NCI-H345 treated with DMSO at 0.1 percent for 48 hours (cell line): ENCODE measurements around the gene INAFM1.
"Not testable (repeated sequence)": the region's sequence is repeated elsewhere in the genome, so short reads cannot be mapped to it uniquely, and the experiment has no call there.

Source experiments
- DNase-seq: peaks from one replicate; lab custom pipeline; 2025; ENCODE audit not compliant: unreplicated experiment; lab: John Stamatoyannopoulos, UW

INAFM1 gene

DNA sequence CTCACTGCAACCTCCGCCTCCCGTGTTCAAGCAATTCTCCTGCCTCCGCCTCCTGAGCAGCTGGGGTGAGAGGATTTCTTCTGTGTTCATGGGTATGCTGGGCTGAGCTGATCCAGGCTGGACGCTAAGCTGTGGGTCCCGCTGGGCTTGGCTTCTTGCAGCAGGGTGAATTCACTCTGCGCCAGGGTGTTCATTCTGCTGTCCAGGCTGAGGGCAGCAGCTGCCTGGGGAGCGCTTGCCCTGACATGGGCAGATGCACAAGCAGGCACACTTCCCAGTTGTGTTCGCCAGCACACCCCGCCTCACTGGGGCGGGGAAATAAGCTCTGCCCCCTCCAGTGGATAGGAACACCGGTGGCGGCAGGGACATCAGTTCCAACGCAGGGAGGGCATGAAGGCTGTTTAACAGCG is 7.3 kb upstream of the INAFM1 start:
- DNase-seq, result no peak

DNA sequence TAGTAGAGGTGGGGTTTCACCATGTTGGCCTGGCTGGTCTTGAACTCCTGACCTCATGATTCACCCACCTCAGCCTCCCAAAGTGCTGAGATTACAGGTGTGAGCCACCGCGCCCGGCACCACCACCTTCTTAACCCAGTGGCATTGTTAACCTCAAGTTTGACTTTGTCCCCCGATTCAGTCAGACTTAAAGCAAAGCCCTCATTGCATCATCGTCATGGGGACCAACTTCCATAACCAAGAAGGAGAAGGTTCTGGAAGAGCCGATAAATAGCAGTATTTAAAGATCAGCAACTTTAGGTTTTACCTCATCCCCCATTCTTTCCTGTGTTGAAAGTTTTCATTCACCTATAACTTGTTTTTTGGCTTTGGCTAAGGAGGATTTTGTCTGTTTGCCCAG is 6.7 kb upstream of the INAFM1 start:
- DNase-seq, result no peak

DNA sequence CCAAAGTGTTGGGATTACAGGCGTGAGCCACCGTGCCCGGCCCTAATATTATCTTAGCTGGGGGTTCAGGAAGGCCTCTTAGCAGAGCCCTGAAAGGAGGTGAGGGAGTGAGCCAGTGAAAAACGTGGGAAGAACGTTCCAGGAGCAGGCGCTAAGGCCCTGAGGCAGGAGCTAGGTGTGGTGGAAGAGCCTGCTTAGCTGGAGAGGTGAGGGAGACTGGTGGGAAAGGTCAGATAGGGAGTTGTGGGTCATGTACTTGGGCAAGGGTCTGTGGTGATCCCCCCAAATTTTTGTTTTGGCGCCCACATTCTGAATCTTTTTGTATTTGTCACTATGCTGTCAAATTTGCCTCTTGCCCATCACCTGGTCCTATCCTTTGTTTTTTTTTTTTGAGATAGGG is 5.1 kb upstream of the INAFM1 start:
- DNase-seq, result no peak

DNA sequence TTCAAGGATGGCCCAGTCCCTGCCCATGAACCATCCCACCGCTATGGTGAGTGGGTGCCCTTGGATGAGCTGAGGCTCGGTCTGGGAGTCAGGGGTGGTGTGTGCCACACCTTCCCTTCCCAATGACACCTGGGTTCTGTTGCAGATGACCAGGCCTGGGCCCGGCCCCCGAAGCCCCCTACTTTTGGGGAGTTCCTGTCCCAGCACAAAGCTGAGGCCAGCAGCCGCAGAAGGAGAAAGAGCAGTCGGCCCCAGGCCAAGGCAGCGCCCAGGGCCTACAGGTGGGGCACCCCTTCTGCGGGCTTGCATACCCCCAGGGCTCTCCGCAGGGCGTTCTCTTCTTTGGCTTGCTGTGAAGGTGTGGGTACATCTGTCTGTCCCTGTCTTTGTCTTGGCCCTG is 4.3 kb upstream of the INAFM1 start:
- no peak for DNase-seq

DNA sequence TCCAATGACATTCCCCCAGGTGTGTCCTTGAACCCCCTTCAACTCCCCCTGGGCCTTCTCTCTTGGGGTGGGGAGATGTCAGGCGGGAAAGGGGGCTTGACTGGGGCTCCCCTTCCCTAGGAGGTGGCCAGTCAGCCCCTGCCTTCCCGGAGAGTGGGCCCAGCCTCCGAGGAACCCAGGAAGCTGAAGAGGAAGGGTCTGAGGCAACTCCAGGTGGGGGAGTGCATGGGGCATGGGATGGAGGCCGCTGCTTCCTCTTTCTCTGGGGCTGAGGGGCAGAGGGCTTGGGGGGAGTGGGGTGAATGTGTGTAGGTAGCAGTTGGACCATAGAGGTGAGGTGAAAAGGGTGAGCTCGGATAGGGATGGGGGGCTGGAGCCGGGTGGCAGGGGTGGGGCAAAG is 2.7 kb upstream of the INAFM1 start:
- no peak for DNase-seq

DNA sequence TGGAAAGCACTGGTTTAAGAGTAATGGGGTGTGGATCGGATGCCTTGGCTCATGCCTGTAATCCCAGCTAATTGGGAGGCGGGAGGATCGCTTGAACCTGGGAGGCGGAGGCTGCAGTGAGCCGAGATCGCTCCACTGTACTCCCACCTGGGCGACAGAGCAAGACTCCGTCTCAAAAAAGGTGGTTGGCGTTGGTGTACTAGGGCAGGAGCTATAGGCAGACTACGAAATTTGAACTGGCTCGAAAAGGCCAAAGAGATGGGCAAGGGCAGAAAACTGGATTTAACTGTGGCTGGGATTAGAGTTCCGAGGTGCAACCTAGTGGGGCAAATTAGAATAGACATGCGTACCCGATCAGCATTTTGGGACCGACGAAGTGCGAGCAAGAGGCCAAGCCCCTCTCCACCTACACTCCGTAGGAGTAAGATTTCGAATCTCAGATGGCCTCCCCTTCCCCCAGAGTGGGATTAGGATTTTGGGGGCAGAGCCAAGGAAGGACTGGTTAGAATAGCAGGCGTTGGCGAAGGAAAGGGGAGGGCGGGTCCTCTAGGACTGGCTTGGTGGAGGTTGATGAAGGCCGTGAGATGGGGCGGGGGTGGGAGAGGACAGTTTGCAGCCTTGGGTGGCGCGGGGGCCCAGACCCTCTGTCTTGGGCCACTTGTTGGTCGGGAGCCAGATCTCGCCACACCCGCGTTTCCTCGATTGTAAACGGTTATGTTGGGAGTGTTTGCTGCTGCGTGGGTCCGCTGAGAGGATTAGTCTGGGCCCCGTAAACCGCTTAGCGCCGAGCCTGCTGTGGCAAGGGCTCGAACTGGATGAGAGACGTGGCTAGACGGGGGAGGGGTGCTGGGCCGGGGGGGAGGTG is 2.0 kb upstream of the INAFM1 start:
- no peak for DNase-seq

DNA sequence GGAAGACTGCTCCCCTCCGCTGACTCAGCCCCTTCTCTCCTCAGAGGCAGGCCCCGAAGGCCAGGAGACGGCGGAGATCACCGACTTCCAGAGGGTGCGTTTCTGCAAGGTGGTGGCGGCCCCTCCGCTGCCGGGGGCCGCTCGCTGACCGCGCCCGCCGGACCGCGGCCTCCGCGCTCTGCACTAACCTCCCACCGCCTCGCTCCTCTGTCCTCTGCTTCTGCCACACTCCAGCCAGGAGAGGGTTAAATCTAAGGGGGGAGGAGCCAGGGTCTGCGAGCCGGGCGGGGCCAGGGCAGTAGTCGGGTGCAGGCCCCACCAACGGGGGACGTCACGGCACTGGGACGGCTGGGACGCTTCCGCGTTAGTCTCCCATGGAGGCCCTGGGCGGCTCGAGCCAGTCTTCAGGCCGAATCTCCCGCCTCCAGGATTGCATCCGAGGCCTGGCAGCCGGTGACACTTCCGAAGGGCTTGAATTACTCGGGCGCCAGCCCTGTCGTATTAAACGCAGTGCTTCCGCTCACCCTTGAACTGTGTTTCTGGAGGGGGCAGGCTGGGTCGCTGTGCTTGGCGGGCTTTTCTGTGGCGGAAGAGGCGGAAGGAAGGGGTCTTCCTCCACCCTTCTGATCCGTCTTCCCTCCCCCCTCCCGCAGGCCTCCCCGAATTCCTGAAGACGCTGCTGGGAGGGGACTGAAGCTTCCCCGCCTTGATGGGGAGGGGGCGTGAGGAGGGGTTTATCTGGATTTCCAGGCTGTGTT is 1.2 kb upstream of the INAFM1 start:
- peak; percentile 61 for DNase-seq

DNA sequence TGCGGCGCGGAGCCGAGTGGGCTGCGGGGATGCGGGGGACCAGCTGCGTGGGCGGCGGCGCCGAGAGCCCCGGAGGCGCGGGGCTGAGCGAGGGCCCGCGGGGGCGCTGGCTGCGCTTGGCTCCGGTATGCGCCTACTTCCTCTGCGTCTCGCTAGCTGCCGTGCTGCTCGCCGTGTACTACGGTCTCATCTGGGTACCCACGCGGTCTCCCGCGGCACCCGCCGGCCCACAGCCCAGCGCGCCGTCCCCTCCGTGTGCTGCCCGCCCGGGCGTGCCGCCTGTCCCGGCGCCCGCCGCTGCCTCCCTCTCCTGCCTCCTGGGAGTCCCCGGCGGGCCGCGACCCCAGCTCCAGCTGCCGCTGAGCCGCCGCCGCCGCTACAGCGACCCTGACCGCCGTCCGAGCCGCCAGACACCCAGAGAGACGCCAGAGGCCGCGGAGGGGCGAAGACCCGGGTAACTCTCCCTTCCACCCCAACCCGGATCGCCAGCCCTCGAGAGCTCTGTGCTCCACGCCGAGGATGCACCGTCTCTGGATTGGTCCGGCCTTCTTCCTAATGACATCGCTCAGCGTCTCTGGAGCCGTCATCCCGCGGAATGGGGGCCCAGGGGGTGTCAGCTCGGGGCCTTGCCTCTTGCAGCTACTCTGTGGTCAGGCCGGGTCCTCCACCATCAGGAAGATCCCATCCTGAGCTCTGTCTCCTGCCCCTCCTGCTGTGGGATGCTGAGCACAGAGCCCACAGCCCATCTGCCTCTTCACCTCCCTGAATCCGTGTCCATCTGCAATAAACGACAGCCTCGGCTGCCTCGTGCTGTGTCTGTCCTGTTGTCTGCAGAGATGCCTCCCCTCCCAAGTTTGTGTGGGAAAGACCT is 441 bp downstream of the INAFM1 start:
- DNase-seq, result peak; percentile 11

DNA sequence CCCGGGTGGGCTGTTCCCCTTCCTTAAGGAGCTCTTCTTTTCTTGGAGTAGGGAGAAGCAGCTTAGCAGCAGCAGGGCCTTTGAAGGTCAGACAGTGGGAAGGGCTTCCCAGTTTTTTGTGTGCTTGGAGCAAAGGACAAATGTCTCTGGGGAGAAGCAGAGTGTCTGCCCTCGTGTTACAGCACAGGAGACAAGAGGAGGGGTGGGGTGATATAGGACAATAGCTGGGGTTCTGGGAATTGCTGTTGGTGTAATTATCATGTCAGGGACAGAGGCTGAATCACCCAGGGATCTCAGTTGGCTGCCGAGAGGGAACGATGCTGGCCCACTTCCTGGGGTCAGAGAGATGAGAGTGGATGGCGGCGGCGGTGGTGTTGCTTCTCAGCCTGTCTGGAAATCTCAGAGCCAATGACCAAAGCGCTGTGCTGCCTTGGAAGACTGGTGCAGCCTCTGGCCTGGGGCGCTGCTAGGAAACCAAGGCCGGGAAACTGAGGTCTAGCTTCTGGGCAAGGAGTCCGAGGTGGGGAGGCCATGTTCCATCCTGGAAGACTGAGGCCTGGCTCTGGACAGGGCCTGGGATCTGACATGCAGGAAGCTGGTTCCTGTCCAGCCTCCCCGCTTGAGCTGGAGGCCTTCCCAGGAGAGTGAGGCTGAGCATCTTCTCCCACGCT is 1.2 kb downstream of the INAFM1 start:
- DNase-seq, result no peak

DNA sequence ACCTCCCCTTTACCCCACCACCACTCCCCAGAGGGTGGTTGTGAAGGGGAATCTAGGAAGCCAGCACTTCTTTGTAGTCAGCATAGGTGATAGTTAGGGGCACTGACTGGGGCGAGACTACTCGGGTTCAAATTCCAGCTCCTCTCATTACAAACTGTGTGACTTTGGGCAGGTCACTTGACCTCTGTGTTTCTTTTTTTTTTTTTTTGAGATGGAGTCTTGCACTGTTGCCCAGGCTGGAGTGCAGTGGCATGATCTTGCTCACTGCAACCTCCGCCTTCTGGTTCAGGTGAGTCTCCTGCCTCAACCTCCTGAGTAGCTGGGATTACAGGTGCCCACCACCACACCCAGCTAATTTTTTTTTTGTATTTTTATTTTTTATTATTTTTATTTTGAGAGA is 1.8 kb downstream of the INAFM1 start:
- DNase-seq, result not testable (repeated sequence)

DNA sequence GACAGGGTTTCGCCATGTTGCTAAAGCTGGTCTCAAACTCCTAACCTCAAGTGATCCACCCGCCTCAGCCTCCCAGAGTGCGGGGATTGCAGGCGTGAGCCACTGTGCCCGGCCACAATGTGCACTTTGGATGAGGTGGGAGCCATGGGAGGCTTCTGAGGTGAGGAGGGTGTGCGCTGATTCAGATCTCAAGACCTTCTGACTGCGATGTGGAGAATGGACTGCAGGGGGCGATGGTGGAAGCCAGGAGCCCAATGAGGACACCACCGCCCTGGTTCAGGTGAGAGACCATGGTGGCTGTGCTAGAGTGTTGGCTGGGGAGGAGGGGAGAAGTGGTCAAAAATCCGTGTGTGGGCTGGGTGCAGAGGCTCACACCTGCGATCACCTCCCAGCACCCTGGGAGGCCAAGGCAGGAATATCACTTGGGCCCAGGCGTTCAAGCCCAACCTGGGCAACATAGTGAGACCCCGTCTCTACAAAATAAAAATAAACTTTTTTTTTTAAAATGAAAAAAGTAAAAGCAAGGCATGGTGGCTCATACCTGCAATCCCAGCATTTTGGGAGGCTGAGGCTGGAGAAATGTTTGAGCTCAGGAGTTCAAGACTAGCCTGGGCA is 5.6 kb downstream of the INAFM1 start:
- DNase-seq, result no peak

DNA sequence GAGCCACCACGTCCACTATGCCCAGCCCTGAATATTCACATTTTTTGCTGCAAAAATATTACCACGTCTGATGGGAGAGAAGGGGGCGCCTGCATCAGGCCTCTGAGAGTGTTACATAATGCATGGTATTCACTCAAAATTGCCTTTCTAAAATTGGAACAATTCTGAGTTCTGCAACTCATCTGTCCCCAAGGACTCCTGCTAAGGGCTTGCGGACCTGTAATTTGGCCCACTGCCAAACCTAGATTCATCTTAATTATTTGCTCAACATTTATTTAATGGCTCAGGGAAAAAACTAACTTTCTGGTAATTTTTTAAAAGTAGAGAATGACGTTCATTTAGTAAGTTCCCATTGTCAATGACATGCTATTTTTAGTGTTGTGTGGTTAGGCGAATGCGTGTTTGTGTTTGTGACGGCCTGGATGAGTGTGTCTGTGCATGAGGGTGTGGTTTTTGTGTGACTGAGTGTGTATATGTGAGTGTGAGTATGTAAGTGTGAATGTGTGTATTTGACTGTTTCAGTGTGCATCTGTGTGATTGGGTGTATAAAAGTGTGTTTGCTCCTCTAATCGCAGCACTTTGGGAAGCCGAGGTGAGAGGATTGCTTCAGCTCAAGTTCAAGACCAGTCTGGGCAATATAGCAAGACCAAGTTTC is 8.8 kb downstream of the INAFM1 start:
- no peak for DNase-seq

DNA sequence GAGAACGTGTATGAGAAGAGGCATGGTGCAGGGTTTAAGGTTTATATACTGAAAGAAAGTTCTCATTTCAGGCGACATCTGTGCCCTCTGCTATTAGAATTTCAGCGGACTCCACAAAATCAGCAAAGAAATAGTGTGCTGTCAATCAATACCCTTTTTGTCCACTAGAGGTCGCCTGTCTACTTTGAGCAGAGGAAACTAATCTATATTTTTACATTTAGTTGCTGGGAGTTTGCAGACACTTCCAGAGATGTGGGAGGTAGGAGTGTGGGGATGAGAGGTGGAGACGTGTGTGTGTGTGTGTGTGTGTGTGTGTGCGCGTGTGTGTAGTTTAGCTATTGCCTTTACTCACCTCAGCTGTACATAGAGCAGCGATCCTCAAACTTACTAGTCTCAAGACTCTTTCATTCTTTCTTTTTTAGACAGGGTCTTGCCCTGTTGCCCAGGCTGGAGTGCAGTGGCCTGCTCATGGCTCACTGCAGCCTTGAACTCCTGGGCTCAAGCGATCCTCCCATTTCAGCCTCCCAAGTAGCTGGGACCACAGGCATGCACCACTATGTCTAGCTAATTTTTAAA is 9.7 kb downstream of the INAFM1 start:
- DNase-seq, result peak; percentile 32

DNA sequence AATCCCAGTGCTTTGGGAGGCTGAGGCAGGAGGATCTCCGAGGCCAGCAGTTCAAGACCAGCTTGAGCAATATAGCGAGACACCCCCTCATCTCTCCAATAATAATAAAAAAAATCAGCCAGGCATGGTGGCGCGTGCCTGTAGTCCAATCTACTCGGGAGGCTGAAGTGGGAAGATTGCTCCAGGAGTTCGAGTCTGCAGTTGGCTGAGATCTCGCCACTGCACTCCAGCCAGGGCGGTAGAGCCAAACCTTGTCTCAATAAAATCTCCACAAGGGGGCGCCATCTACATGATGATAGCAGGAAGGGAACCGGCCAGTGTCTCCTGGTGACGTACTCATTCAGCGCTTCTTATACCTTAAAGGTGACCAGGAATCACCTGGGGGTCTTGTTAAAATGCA is 21.4 kb downstream of the INAFM1 start:
- DNase-seq, result peak; percentile 58

DNA sequence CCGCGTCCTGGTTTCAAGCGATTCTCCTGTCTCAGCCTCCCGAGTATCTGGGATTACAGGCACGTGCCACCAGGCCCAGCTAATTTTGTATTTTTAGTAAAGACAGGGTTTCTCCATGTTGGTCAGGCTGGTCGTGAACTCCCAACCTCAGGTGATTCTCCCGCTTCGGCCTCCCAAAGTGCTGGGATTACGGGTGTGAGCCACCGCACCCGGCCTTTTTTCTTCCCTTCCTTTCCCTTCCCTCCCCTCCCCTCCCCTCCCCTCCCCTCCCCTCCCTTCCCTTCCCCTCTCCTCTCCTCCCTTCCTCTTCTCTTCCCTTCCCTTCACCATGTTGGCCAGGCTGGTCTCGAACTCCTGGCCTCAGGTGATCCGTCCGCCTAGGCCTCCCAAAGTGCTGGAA is 26.2 kb downstream of the INAFM1 start:
- DNase-seq, result not testable (repeated sequence)

DNA sequence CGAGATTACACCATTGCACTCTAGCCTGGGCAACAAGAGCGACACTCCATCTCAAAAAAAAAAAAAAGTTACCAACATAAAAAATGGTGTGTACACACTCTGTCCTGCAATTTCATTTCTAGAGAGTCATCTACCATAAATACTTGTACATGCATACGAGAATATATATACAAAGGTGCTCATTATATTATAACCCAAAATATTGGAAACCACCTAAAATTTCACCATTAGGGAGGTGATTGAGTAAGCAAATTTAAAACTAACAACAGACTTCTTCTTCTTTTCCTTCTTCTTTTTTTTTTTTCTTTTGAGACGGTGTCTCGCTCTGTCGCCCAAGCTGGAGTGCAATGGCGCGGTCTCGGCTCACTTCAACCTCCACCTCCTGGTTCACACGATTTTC is 27.6 kb downstream of the INAFM1 start:
- no peak for DNase-seq

DNA sequence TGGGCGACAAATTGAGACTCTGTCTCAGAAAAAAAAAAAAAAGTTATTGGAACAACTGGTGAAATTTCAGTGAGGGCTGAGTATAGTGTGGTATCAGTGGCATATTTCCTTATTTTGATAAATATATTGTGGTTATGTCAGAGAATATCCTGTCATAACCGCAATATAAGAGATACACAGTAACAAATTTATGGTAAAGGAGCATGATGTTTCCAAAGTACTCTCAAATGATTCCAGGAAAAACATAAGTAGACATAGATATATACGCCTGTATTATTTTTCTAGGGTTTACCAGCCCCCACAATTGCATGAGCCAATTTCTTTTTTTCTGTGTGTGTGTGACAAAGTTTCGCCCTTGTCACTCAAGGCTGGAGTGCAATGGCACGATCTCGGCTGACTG is 29.3 kb downstream of the INAFM1 start:
- DNase-seq, result no peak

DNA sequence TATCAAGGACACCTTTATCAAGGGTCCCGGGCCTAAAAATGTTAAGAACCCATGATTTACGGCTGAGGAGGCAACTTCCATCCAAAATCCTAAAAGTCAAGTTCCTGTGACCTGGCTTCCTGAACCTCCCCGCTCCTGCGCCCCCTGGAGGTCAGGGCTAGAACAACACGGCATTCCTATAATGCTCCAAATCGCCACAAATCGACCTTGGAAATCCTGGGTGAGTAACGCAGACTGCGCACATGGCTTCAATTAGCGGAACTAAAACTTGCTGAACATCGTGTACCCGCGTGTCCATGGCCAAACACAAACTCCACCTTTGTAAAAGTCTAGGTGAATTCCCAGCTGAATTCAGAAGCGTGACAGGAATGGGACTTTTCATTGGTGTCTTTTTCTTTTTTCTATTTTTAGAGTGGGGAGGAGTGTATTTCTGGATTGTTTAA is 30.6 kb downstream of the INAFM1 start:
- peak; percentile 7 for DNase-seq

DNA sequence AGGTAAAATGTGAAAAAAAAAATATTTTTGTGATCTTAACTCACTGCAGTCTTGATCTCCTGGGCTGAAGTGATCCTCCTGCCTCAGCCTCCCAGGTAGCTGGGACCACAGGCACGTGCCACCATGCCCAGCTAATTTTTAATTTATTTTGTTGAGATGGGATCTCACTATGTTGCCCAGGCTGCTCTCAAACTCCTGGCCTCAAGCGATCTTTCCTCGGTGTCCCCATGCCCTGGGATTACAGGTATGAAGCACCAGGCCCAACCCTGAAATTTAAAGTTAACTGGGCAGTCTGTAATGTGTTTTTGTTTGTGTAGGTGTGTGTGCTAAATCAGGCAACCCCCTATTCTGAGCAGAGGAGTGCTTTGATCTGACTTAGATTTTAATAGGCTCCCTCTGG is 31.6 kb downstream of the INAFM1 start:
- DNase-seq, result no peak

DNA sequence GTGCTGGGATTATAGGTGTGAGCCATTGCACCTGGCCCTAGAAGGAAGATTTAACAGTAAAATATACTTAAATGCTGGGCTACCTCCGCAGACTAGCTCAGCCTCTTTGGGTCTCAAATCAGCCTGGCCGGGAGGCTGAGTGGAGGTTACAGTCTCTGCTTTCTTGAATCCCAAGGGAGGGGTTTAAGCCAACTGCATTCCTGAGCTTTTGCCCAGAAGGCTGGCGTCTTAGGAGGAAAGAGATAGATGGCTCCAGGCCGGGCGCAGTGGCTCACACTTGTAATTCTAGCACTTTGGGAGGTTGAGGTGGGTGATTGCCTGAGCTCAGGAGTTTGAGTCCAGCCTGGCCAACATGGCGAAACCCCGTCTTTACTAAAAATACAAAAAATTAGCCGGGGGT is 34.4 kb downstream of the INAFM1 start:
- DNase-seq, result no peak
